Body of pancreas (tissue), 4 donors: Measurements from ENCODE around the gene BTBD10.

ENCODE experiments used
- CTCF ChIP-seq, 7 experiments: fragments of 450-650 bp in 4 of 7; fragments of 200-600 bp in 3 of 7; sonication (generic) in 3 of 7; IDR thresholded peaks; one replicate each; pipeline ENCODE4 v1.5.1; 2016 to 2019; ENCODE audit warnings: antibody characterized with exemption in 7 of 7
- POLR2A ChIP-seq, 3 donors: fragments of 450-650 bp; IDR thresholded peaks; one replicate each; pipeline ENCODE4 v1.6.1; 2016; ENCODE audit warnings: antibody characterized with exemption in 3 of 3, mild to moderate bottlenecking in 2 of 3

GRCh38 chr11:13347901-13348300 is 115.1 kb downstream of the BTBD10 start:
- TF ChIP-seq CTCF (IDR thresholded peaks at IDR 0.05) (no peak), POLR2A (IDR thresholded peaks at IDR 0.05) (no peak)
